Stimulated activated naive B cell treated with anti-CD40 and anti-IgM and Interleukin-4, amounts not matched to agents 10 μg/mL and 1 μg/mL and 100 μg/mL, for 72 hours (primary cell): ENCODE data around the gene PLGRKT.
"Not testable (repeated sequence)": the region's sequence is repeated elsewhere in the genome, so short reads cannot be mapped to it uniquely, and the experiment has no call there.

Experiments
- ATAC-seq, 2 donors: fragments of 150-1000 bp; cut with Tn5 transposase; replicated peaks; 2 replicates each; pipeline ENCODE4 v1.10.0; 2021; ENCODE audit warnings: moderate library complexity in 1 of 2
- DNase-seq: peaks from one replicate; pipeline ENCODE4 v3.0.0; 2021
- H3K27ac Mint-ChIP-seq: one replicate; pipeline ENCODE4 v1.8.0; 2022; ENCODE audit warnings: mild to moderate bottlenecking, mixed read lengths
- H3K27me3 Mint-ChIP-seq, 2 donors: one replicate each; pipeline ENCODE4 v1.8.0; 2022; ENCODE audit warnings: mixed read lengths in 2 of 2
- H3K36me3 Mint-ChIP-seq, 2 donors: one replicate each; pipeline ENCODE4 v1.8.0; 2022; ENCODE audit warnings: mixed read lengths in 2 of 2, mild to moderate bottlenecking in 1 of 2
- H3K4me1 Mint-ChIP-seq, 2 donors: one replicate each; pipeline ENCODE4 v1.8.0; 2022; ENCODE audit warnings: mixed read lengths in 2 of 2, mild to moderate bottlenecking in 1 of 2
- H3K4me3 Mint-ChIP-seq, 2 donors: one replicate each; pipeline ENCODE4 v1.8.0; 2022; ENCODE audit warnings: mild to moderate bottlenecking in 2 of 2, mixed read lengths in 2 of 2, moderate library complexity in 1 of 2
- H3K9me3 Mint-ChIP-seq, 2 donors: one replicate each; pipeline ENCODE4 v1.8.0; 2022; ENCODE audit warnings: mixed read lengths in 2 of 2, mild to moderate bottlenecking in 1 of 2

The PLGRKT gene

GRCh38 chr9:5466766-5467165 lies 29.0 kb upstream of the PLGRKT start:
- Mint-ChIP-seq H3K4me3 (no peak overlapping the region), H3K4me1 (peaks cover 16 to 35% of the 10 kb centered on the region in 2 donors), H3K27ac (no peak overlapping the region), H3K27me3 (no peaks in the 10 kb centered on the region), H3K36me3 (peaks cover 49 to 70% of the 10 kb centered on the region in 2 donors), H3K9me3 (peaks cover 0 to 2% of the 10 kb centered on the region in 2 donors)
- ATAC-seq = no peak
- no peak for DNase-seq

- no peaks in the 10 kb centered on the region for H3K27me3 Mint-ChIP-seq
These were observed 28.3 kb upstream of the PLGRKT start for GRCh38 chr9:5466005-5466404.

GRCh38 chr9:5464831-5465330 lies 27.2 kb upstream of the PLGRKT start:
- DNase-seq, H3K4me3 Mint-ChIP-seq, H3K27me3 Mint-ChIP-seq, H3K27ac Mint-ChIP-seq, H3K9me3 Mint-ChIP-seq: not testable (repeated sequence)
- Mint-ChIP-seq H3K4me1 (peaks cover 21 to 40% of the 10 kb centered on the region in 2 donors), H3K36me3 (peaks cover 47 to 69% of the 10 kb centered on the region in 2 donors)
- ATAC-seq = peak in 1 of 2 donors; percentile 38

More at GRCh38 chr9:5466005-5466404, 28.3 kb upstream of the PLGRKT start:
- Mint-ChIP-seq H3K36me3 (peaks cover 49 to 70% of the 10 kb centered on the region in 2 donors), H3K4me3 (no peak overlapping the region), H3K9me3 (peaks cover 0 to 2% of the 10 kb centered on the region in 2 donors), H3K4me1 (peaks cover 16 to 35% of the 10 kb centered on the region in 2 donors), H3K27ac (no peak overlapping the region)
- ATAC-seq = peak in 1 of 2 donors; percentile 42
- DNase-seq = no peak

GRCh38 chr9:5460157-5460556 lies 22.4 kb upstream of the PLGRKT start:
- no peak overlapping the region for H3K27ac Mint-ChIP-seq
- ATAC-seq (no peak), DNase-seq (no peak)
- H3K4me3 Mint-ChIP-seq = peak overlapping the region; percentile 45 to 73
- H3K9me3 Mint-ChIP-seq = peaks cover 0 to under 1% of the 10 kb centered on the region in 2 donors
- H3K36me3 Mint-ChIP-seq = peaks cover 49 to 62% of the 10 kb centered on the region in 2 donors
- peaks cover 35 to 51% of the 10 kb centered on the region in 2 donors for H3K4me1 Mint-ChIP-seq
- H3K27me3 Mint-ChIP-seq = no peaks in the 10 kb centered on the region

GRCh38 chr9:5459289-5459829 lies 21.6 kb upstream of the PLGRKT start:
- H3K27me3 Mint-ChIP-seq = no peaks in the 10 kb centered on the region
- H3K27ac Mint-ChIP-seq = peak overlapping the region; percentile 32
- ATAC-seq (peak; percentile 85 to 86), DNase-seq (peak; percentile 18)
- H3K9me3 Mint-ChIP-seq = no peaks in the 10 kb centered on the region
- H3K4me3 Mint-ChIP-seq = peak overlapping the region; percentile 45 to 73
- H3K36me3 Mint-ChIP-seq = peaks cover 45 to 58% of the 10 kb centered on the region in 2 donors
- peaks cover 35 to 51% of the 10 kb centered on the region in 2 donors for H3K4me1 Mint-ChIP-seq

GRCh38 chr9:5455181-5455580 lies 17.5 kb upstream of the PLGRKT start:
- no peaks in the 10 kb centered on the region for H3K9me3 Mint-ChIP-seq
- H3K27ac Mint-ChIP-seq = no peak overlapping the region
- DNase-seq = no peak
- H3K27me3 Mint-ChIP-seq = no peaks in the 10 kb centered on the region
- H3K4me3 Mint-ChIP-seq = peak overlapping the region in 1 of 2 donors; percentile 52
- peaks cover 36 to 56% of the 10 kb centered on the region in 2 donors for H3K36me3 Mint-ChIP-seq
- peaks cover 38 to 74% of the 10 kb centered on the region in 2 donors for H3K4me1 Mint-ChIP-seq
- ATAC-seq = peak; percentile 16 to 30

- H3K36me3 Mint-ChIP-seq = peaks cover 24 to 42% of the 10 kb centered on the region in 2 donors
- no peaks in the 10 kb centered on the region for H3K27me3 Mint-ChIP-seq
- H3K4me1 Mint-ChIP-seq = peaks cover 27 to 71% of the 10 kb centered on the region in 2 donors
- no peak for DNase-seq
- H3K9me3 Mint-ChIP-seq = no peaks in the 10 kb centered on the region
- ATAC-seq = no peak
- no peak overlapping the region for H3K27ac Mint-ChIP-seq
- H3K4me3 Mint-ChIP-seq = peak overlapping the region in 1 of 2 donors; percentile 25
These were observed 15.9 kb upstream of the PLGRKT start for GRCh38 chr9:5453673-5454072.

- H3K36me3 Mint-ChIP-seq = peaks cover 18 to 36% of the 10 kb centered on the region in 2 donors
- no peak for ATAC-seq
- peak overlapping the region in 1 of 2 donors; percentile 25 for H3K4me3 Mint-ChIP-seq
- H3K27me3 Mint-ChIP-seq = no peaks in the 10 kb centered on the region
- H3K9me3 Mint-ChIP-seq = no peaks in the 10 kb centered on the region
- no peak overlapping the region for H3K27ac Mint-ChIP-seq
- H3K4me1 Mint-ChIP-seq = peaks cover 22 to 69% of the 10 kb centered on the region in 2 donors
- DNase-seq = no peak
These were observed 15.3 kb upstream of the PLGRKT start for GRCh38 chr9:5453004-5453403.

GRCh38 chr9:5452286-5452609 lies 14.5 kb upstream of the PLGRKT start:
- Mint-ChIP-seq H3K27ac (peak overlapping the region; percentile 90), H3K9me3 (no peaks in the 10 kb centered on the region), H3K4me1 (peaks cover 25 to 68% of the 10 kb centered on the region in 2 donors), H3K27me3 (no peaks in the 10 kb centered on the region), H3K36me3 (peaks cover 13 to 30% of the 10 kb centered on the region in 2 donors), H3K4me3 (peak overlapping the region; percentile 93 to 97)
- ATAC-seq (no peak), DNase-seq (no peak)

GRCh38 chr9:5450359-5451091 lies 12.8 kb upstream of the PLGRKT start, which contains the start of gene CD274:
TSS of gene CD274 (plus strand) at chr9:5450542. CDS start at chr9:5456114, 5,572 bp downstream.
- peaks cover 8 to 24% of the 10 kb centered on the region in 2 donors for H3K36me3 Mint-ChIP-seq
- H3K9me3 Mint-ChIP-seq = peaks cover 0 to 2% of the 10 kb centered on the region in 2 donors
- ATAC-seq (peak; percentile 89 to 93), DNase-seq (peak; percentile 86)
- peak within 1 kb of the TSS; percentile 93 to 97 for H3K4me3 Mint-ChIP-seq
- H3K4me1 Mint-ChIP-seq = peaks cover 28 to 72% of the 10 kb centered on the region in 2 donors
- H3K27me3 Mint-ChIP-seq = no peaks in the 10 kb centered on the region
- peak within 1 kb of the TSS; percentile 90 for H3K27ac Mint-ChIP-seq

- Mint-ChIP-seq H3K27me3 (no peaks in the 10 kb centered on the region), H3K4me3 (peak overlapping the region; percentile 93 to 97), H3K4me1 (peaks cover 27 to 69% of the 10 kb centered on the region in 2 donors), H3K36me3 (peaks cover 8 to 18% of the 10 kb centered on the region in 2 donors), H3K27ac (peak overlapping the region; percentile 90), H3K9me3 (peaks cover 0 to 2% of the 10 kb centered on the region in 2 donors)
- ATAC-seq = no peak
- DNase-seq = no peak
These were observed 12.0 kb upstream of the PLGRKT start for GRCh38 chr9:5449521-5450358.

GRCh38 chr9:5448461-5449435 lies 11.0 kb upstream of the PLGRKT start:
- peaks cover 0 to 2% of the 10 kb centered on the region in 2 donors for H3K9me3 Mint-ChIP-seq
- no peak overlapping the region for H3K27ac Mint-ChIP-seq
- DNase-seq = no peak
- H3K4me3 Mint-ChIP-seq = peak overlapping the region in 1 of 2 donors; percentile 44
- ATAC-seq = no peak
- no peaks in the 10 kb centered on the region for H3K27me3 Mint-ChIP-seq
- H3K36me3 Mint-ChIP-seq = peaks cover 8 to 14% of the 10 kb centered on the region in 2 donors
- peaks cover 25 to 64% of the 10 kb centered on the region in 2 donors for H3K4me1 Mint-ChIP-seq

GRCh38 chr9:5448016-5448415 lies 10.3 kb upstream of the PLGRKT start:
- peaks cover 24 to 62% of the 10 kb centered on the region in 2 donors for H3K4me1 Mint-ChIP-seq
- DNase-seq (no peak), ATAC-seq (no peak)
- peaks cover 8 to 13% of the 10 kb centered on the region in 2 donors for H3K36me3 Mint-ChIP-seq
- H3K9me3 Mint-ChIP-seq = peaks cover 0 to 2% of the 10 kb centered on the region in 2 donors
- no peaks in the 10 kb centered on the region for H3K27me3 Mint-ChIP-seq
- H3K27ac Mint-ChIP-seq = no peak overlapping the region
- H3K4me3 Mint-ChIP-seq = no peak overlapping the region
